GM21825 (cell line): Measurements from ENCODE around the gene FOXP1.

Experiments used
- ATAC-seq: cut with Tn5 transposase; IDR thresholded peaks from one replicate; pipeline ENCODE4 v1.9.1; 2021; ENCODE audit warnings: mild to moderate bottlenecking, moderate library complexity; ENCODE audit not compliant: unreplicated experiment

The FOXP1 gene

DNA sequence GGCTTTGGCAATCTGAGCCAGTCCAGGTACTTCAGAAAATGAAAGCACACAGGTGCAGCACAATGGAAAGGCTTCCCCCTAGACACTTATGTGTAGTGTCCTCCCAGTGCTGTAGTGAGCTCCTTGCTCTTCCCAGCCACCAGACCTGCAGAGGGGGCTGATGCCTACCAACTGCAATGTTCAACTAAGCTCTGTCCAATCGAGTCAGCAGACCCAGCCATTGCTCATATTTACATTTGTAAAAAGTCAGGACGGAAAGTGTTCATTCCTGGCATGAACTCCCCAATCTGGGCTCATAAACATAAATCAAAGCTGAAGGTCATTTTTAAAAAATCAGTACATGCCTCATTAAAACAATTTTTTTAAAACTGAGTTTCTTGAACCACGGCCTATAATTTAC is 73.0 kb downstream of the FOXP1 start:
- ATAC-seq = no peak

DNA sequence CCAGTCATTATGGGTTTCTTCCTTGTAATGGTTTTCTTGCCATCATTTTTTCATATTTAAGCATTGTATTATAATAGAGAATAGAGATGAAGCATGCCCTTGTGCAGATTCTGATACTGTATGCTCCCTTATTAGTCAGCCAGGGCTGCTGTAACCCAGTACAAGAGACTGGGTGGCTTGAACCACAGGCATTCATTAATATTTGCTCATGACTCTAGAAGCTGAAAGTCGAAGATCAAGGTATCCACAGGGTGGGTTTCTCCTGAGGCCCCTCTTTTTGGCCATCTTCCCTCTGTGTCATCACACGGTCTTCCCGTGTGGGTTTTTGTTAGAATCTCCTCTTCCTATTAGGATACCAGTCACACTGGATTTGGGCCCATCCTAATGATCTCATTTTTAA is 74.5 kb downstream of the FOXP1 start:
- no peak for ATAC-seq

GRCh38 chr3:71505767-71506350 is 77.7 kb downstream of the FOXP1 start:
- ATAC-seq = no peak

DNA sequence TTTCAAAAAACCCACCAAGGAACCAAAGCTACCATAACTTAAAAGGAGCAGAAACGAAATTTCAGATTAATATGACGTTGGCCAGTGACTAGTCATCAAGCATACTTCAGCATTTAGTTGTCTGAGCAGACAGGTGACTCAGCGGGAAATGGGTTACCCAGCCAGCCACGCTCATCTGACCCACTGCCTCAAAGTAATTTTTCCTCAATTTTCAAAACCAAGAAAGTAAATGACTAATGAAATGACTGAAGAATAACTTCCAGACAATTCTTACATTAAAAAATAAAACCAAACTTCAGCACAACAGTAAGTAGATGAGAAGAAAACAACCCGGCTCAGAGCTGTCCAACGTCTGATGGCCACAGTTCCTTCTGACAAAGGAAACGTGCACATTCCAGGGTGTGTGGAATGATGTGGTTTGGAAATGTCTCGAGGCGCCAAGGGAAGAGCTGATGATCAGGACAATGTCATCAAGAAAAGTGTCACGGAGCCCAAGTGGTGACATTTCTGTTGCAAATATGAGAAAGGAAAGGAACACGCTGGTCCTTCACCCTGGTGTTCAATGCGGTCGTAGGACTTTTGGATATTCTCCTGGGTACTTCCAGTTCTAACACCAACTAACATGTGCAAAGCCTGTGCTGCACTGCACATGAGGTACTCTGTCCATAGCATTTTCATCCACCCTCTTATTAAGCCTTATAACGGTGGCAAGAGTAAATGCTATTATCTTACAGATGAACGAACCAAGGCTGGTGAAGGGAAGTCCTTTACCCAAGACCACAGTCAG is 79.1 kb downstream of the FOXP1 start:
- ATAC-seq = no peak

DNA sequence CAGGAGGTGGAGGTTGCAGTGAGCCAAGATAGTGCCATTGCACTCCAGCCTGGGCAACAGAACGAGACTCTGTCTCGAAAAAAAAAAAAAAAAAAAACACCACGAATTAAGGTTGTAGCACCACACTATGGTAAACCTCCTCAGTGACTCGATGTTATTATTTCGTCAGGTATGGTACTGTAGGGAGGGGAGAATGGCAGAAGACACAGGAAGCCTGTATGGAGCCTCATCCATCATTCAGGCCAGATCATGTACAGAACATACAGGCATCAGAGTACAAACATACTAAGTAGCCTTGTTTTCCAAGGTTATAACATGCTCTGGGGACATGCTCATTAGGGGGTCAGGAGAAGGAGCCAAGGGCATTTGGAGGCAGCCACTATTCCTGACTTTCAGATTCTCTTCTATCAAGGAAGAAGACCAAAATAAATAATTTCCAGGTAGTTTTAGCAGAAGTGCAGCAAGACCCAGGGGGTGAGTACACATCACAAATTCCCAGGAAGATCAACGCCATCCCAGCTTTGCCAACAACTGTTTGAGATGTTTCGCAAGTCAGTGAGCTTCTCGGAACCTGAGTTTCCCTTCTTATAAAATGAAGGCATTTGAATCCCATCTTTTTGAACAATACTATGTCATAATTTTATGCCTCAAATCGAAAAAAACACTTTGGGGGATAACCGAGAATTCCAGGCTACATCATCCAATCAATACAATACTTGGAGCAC is 79.8 kb downstream of the FOXP1 start:
- ATAC-seq = no peak

- no peak for ATAC-seq
These were observed 81.4 kb downstream of the FOXP1 start for GRCh38 chr3:71502066-71502625.

DNA sequence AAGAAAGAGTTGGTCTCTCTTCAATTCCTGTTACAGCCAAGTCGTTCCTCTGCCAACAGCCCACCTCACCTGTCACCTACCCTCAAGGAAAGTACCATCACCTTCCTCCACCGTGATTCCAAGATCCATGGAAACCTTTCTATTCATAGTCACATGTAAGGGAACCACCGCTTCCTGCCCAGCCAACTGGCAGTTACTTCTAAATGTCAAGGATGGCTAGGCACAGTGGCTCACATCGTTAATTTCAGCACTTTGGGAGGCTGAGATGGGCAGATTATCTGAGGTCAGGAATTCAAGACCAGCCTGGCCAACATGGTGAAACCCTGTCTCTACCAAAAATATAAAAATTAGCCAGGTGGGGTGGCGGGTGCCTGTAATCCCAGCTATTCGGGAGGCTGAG is 82.8 kb downstream of the FOXP1 start:
- ATAC-seq = no peak

- no peak for ATAC-seq
These were observed 84.2 kb downstream of the FOXP1 start for GRCh38 chr3:71499227-71499876.

GRCh38 chr3:71498543-71498942 is 85.0 kb downstream of the FOXP1 start:
- ATAC-seq = no peak

- ATAC-seq = no peak
These were observed 85.5 kb downstream of the FOXP1 start for GRCh38 chr3:71497971-71498444.

GRCh38 chr3:71497367-71497897 is 86.1 kb downstream of the FOXP1 start:
- no peak for ATAC-seq

DNA sequence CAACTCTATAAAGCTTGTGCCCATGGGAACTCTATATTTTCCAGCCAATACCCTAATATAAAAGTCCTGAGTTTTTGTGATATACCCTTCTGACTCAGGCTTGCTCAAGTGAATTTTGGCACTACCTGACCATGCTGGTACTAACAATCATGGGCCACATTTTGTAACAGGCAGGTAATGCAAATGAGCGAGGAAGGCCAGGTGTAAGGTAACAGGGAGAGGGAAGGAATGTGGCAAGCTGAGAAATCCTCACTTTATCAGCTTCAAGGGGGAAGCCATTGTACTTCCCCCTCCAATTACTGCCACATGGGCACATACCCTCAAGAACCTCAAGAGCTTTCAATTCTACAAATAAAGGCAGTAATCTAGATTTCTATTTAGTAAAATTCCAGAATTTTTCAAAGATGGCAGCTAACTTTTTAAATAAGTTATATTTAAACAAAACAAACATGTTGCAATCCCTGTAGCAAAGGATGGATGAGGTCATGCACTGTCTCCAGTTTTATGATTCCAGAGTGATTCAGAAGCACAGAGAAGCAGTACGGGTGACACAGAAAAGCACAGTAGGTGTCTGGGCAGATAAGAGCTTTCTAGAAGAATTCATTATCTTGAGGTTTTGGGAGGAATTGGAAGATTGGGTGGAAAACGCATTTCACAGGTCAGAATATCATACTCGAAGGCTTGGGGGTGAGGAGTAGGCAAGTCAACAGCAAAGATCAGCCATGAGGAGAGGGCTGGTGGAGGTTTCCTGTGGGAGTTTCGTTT is 87.6 kb downstream of the FOXP1 start:
- no peak for ATAC-seq

GRCh38 chr3:71494212-71494611 is 89.3 kb downstream of the FOXP1 start:
- ATAC-seq = no peak

- ATAC-seq = no peak
These were observed 90.4 kb downstream of the FOXP1 start for GRCh38 chr3:71492974-71493771.

DNA sequence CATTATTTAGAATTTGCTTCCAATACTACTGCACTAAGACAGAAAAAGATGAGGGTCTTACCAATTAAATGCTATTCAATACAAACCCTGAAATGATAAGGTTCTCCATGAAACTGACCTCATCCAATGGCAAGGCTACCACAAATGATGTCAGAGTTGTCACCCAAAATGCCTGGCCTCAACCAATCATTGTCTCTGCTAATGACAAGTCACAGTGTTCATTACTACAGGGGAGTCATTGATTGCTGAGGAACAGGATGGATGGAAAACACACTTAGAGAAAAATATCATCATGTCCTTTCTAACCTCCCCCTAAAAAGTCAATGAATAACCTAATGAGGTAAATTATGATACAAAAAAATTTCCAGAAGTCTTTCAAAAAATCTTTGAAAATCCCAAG is 91.0 kb downstream of the FOXP1 start:
- no peak for ATAC-seq

- ATAC-seq = no peak
These were observed 92.3 kb downstream of the FOXP1 start for GRCh38 chr3:71491154-71491752.

DNA sequence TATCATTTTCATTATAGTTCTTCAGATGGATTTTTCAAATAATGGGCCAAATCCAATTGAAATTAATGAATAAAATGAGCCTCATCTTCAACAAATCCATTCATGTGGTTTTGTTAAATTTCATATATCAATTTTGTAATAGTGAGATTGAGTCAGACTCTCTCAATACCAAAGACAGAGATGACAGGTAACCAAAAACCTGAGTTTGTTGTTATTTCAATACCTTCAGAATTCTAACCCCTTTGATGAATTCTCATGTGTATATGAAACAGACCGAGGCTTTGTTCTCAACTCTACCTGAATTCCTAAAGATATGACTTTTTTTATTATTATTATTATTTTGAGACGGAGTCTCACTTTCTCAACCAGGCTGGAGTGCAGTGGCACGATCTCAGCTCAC is 92.8 kb downstream of the FOXP1 start:
- ATAC-seq = no peak

DNA sequence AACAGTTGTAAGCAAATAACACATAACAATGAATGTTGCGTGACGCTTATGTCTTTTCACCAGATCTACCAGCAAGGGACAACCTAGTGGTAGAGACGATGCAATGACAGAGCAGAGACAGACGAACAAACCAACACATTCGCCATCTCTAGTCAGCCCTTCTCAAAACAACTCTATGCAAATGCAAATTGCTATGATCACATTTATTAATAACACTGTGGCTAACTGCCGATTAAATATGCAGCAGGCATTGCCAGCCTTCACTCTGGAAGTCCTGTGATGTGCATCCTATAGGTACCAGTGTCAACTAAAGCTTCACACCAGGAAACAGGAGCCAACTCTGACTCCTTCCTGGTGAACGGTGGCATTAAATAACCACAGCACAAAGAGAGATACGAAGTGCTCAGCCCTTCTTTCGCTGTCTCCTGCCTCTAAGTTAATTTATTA is 94.2 kb downstream of the FOXP1 start:
- ATAC-seq = no peak

- ATAC-seq = no peak
These were observed 94.6 kb downstream of the FOXP1 start for GRCh38 chr3:71488882-71489281.
